K562 (cell line): ENCODE data around the gene GNG3. TPM values are rescaled to one million over a fixed set of nuclear protein-coding genes. Genes with fewer than 3 reads are reported as not detected.
A peak's percentile ranks its signal among the peaks of the same experiment; 100 is the strongest.

ENCODE experiments used
- CHD2 ChIP-seq: IDR thresholded peaks from 2 replicates; pipeline ENCODE4 v1.6.1; 2011; ENCODE audit warnings: low read depth, low read length
- CXXC5 ChIP-seq: fragments of 250-450 bp; sonication (Bioruptor Pico); IDR thresholded peaks from 2 replicates; pipeline ENCODE4 v1.8.0; 2022; ENCODE audit warnings: inconsistent platforms, mild to moderate bottlenecking, moderate library complexity
- E2F5 ChIP-seq: sonication (generic); formaldehyde crosslinking; IDR thresholded peaks from 2 replicates; pipeline ENCODE4 v1.8.0; 2022; ENCODE audit warnings: mild to moderate bottlenecking, missing genetic modification reagents
- ELF2 ChIP-seq: fragments of 250-450 bp; sonication (Bioruptor Pico); IDR thresholded peaks from 2 replicates; pipeline ENCODE4 v1.5.0; 2021; ENCODE audit warnings: mild to moderate bottlenecking
- GTF2F1 ChIP-seq: IDR thresholded peaks from 2 replicates; pipeline ENCODE4 v1.6.1; 2011; ENCODE audit warnings: low read depth, low read length, improper control_type of control experiment
- MEF2A ChIP-seq: IDR thresholded peaks from 2 replicates; pipeline ENCODE4 v1.6.1; 2011; ENCODE audit warnings: low read depth, mild to moderate bottlenecking, low read length, moderate library complexity; ENCODE audit not compliant: control insufficient read depth
- MEIS2 ChIP-seq: fragments of 450-650 bp; IDR thresholded peaks from 2 replicates; pipeline ENCODE4 v1.6.1; 2014; ENCODE audit warnings: mild to moderate bottlenecking; ENCODE audit not compliant: partially characterized antibody
- NCOA6 ChIP-seq: fragments of 450-650 bp; IDR thresholded peaks from 2 replicates; pipeline ENCODE4 v1.6.1; 2017; ENCODE audit warnings: mild to moderate bottlenecking
- RB1 ChIP-seq: fragments of 450-650 bp; IDR thresholded peaks from 2 replicates; pipeline ENCODE4 v1.6.1; 2017; ENCODE audit warnings: low read depth, mild to moderate bottlenecking
- RBBP5 ChIP-seq: fragments of 200-600 bp; sonication (generic); IDR thresholded peaks from 2 replicates; pipeline ENCODE4 v1.6.1; 2012; ENCODE audit warnings: borderline replicate concordance, mild to moderate bottlenecking, low read length, control low read depth, inconsistent platforms; ENCODE audit not compliant: insufficient read depth, poor library complexity, severe bottlenecking
- SP1 ChIP-seq: sonication (generic); formaldehyde crosslinking; IDR thresholded peaks from 2 replicates; pipeline ENCODE4 v1.8.1; 2022; ENCODE audit warnings: mild to moderate bottlenecking, missing genetic modification reagents
- THAP12 ChIP-seq: fragments of 250-450 bp; sonication (Bioruptor Pico); IDR thresholded peaks from 2 replicates; pipeline ENCODE4 v1.9.0; 2021; ENCODE audit warnings: mild to moderate bottlenecking, inconsistent platforms
- THAP7 ChIP-seq: fragments of 250-450 bp; sonication (Bioruptor Pico); IDR thresholded peaks from 2 replicates; pipeline ENCODE4 v1.5.0; 2021
- ZBTB11 ChIP-seq, 3 experiments: fragments of 200-800 bp in 1 of 3; fragments of 250-450 bp in 1 of 3; fragments of 450-650 bp in 1 of 3; sonication (Bioruptor Pico) in 1 of 3; sonication (Bioruptor generic) in 1 of 3; formaldehyde crosslinking in 1 of 3; IDR thresholded peaks; 2 replicates each; pipeline versions ENCODE4 v1.6.1 to v1.8.0; 2016 to 2022; ENCODE audit warnings: mild to moderate bottlenecking in 2 of 3, missing genetic modification characterization in 2 of 3, missing compliant biosample characterization in 1 of 3, moderate library complexity in 1 of 3
- ZNF41 ChIP-seq: fragments of 250-450 bp; sonication (Bioruptor Pico); conservative IDR thresholded peaks from 2 replicates; pipeline ENCODE4 v1.4.0; 2020; ENCODE audit warnings: mild to moderate bottlenecking
- ZNF436 ChIP-seq: fragments of 250-450, 450-650 bp; sonication (Bioruptor Pico); formaldehyde crosslinking; IDR thresholded peaks from 2 replicates; pipeline ENCODE4 v1.7.0; 2020; ENCODE audit warnings: mild to moderate bottlenecking
- ZNF717 ChIP-seq: fragments of 250-450 bp; sonication (Bioruptor Pico); IDR thresholded peaks from 2 replicates; pipeline ENCODE4 v1.5.0; 2021
- ZNF740 ChIP-seq, 3 experiments: fragments of 200-800 bp in 1 of 3; sonication (Bioruptor generic) in 1 of 3; sonication (generic) in 1 of 3; formaldehyde crosslinking in 1 of 3; IDR thresholded peaks; 2 replicates each; pipeline versions ENCODE4 v1.6.1 to v1.8.0; 2016 to 2022; ENCODE audit warnings: mild to moderate bottlenecking in 2 of 3, missing compliant biosample characterization in 2 of 3, missing genetic modification characterization in 2 of 3, missing genetic modification reagents in 1 of 3
- ZNF77 ChIP-seq: fragments of 250-450 bp; sonication (Bioruptor Pico); IDR thresholded peaks from 2 replicates; pipeline ENCODE4 v1.5.0; 2020
- polyA plus RNA-seq, 8 experiments: library from polyadenylated mRNA; depleted of rRNA in 4 of 8; stranded (reverse) in 5 of 8; unstranded in 3 of 8; fragments of >200 nt; fragmentation: Nextera tagmentation in 2 of 8; fragmentation: Illumina TruSeq in 1 of 8; extraction: Ambion mirVana in 2 of 8; extraction: Trizol in 1 of 8; gene quantifications; 2 replicates each; pipeline versions ENCODE4 v1.2.1 to v1.2.3, GENCODE V29; 2011 to 2014; ENCODE audit warnings: inconsistent platforms in 1 of 8, missing spikeins in 1 of 8
- total RNA-seq, 7 experiments: library from RNA; depleted of rRNA in 6 of 7; stranded (reverse); fragments of >200 nt in 6 of 7; fragmentation: Illumina TruSeq in 2 of 7; extraction: Trizol in 2 of 7; gene quantifications; 2 replicates each; pipeline versions ENCODE4 v1.2.1 to v1.2.3, GENCODE V29; 2011 to 2021; ENCODE audit warnings: low replicate concordance in 1 of 7

Gene GNG3
- total and polyA plus RNA-seq, 9 of the 15 experiments (the other 6 are each of a cell fraction or from before 2014, with no cell fraction given) = 0.07 TPM; not detected in 8

GRCh38 chr11:62665075-62665598 is 42.3 kb upstream of the GNG3 start, which contains the start of the genes C11orf98 and CSKMT (continued):
- TF ChIP-seq ZNF41 (CRISPR knock-in tag) (0 out of 2 replicates have a peak, but pooled peaks have one; percentile 11), ELF2 (CRISPR knock-in tag) (peak; percentile 72; the same call in 1 of the 2 replicates), NCOA6 (0 out of 2 replicates have a peak, but pooled peaks have one; percentile 41), CHD2 (peak; percentile 56; the same call in 1 of the 2 replicates), RB1 (peak; percentile 78; the same call in 1 of the 2 replicates), CXXC5 (peak; percentile 60), THAP12 (CRISPR knock-in tag) (peak; percentile 97), ZNF436 (CRISPR knock-in tag) (peak; percentile 72; the same call in 1 of the 2 replicates), MEIS2 (no peak), MEF2A (no peak), THAP7 (CRISPR knock-in tag) (peak; percentile 92; the same call in 1 of the 2 replicates), SP1 (CRISPR knock-in tag) (peak; percentile 100), ZNF717 (peak; percentile 91), ZBTB11 (CRISPR knock-in tag; IDR thresholded peaks at IDR 0.05) (peak in 1 of 3 experiments; percentile 96; a peak in 3 of 6 replicates), E2F5 (CRISPR knock-in tag) (no peak), RBBP5 (peak; percentile 67), GTF2F1 (peak; percentile 99), ZNF740 (CRISPR knock-in tag; IDR thresholded peaks at IDR 0.05) (peak; percentile 89), ZNF740 (tag; IDR thresholded peaks at IDR 0.05) (peak in 1 of 2 experiments; percentile 94; a peak in 2 of 4 replicates), ZNF77 (CRISPR knock-in tag) (peak; percentile 94)
